K562 (cell line): ENCODE measurements around the gene MIEF1. TPM values are rescaled to one million over a fixed set of nuclear protein-coding genes. Genes with fewer than 3 reads are reported as not detected.

Experiments used
- ARID1B ChIP-seq: fragments of 450-650 bp; IDR thresholded peaks from 2 replicates; pipeline ENCODE4 v1.6.1; 2016; ENCODE audit warnings: antibody characterized with exemption, mild to moderate bottlenecking, inconsistent platforms
- E2F5 ChIP-seq: sonication (generic); formaldehyde crosslinking; IDR thresholded peaks from 2 replicates; pipeline ENCODE4 v1.8.0; 2022; ENCODE audit warnings: mild to moderate bottlenecking, missing genetic modification reagents
- FOXP1 ChIP-seq: sonication (generic); formaldehyde crosslinking; IDR thresholded peaks from 2 replicates; pipeline ENCODE4 v1.8.0; 2022; ENCODE audit warnings: mild to moderate bottlenecking, missing genetic modification reagents
- ID3 ChIP-seq, 2 experiments: fragments of 250-450 bp in 1 of 2; fragments of 450-650 bp in 1 of 2; sonication (Bioruptor Pico) in 1 of 2; IDR thresholded peaks; 2 replicates each; pipeline versions ENCODE4 v1.6.1 to v1.8.0; 2016 to 2021; ENCODE audit warnings: mild to moderate bottlenecking in 2 of 2, moderate library complexity in 2 of 2, missing compliant biosample characterization in 1 of 2, missing genetic modification characterization in 1 of 2
- KLF16 ChIP-seq: IDR thresholded peaks from 2 replicates; pipeline ENCODE4 v1.6.1; 2016; ENCODE audit warnings: antibody characterized with exemption
- NFYB ChIP-seq: IDR thresholded peaks from 2 replicates; pipeline ENCODE4 v1.6.1; 2011; ENCODE audit warnings: mild to moderate bottlenecking, moderate library complexity; ENCODE audit not compliant: insufficient read length; ENCODE audit errors: extremely low read depth
- NR1H2 ChIP-seq: sonication (generic); formaldehyde crosslinking; IDR thresholded peaks from 2 replicates; pipeline ENCODE4 v1.4.0; 2020; ENCODE audit warnings: mild to moderate bottlenecking, missing genetic modification reagents
- NR3C1 ChIP-seq: sonication (generic); formaldehyde crosslinking; IDR thresholded peaks from 2 replicates; pipeline ENCODE4 v1.8.1; 2022; ENCODE audit warnings: missing genetic modification reagents
- RAD21 ChIP-seq, 2 experiments: fragments of 250-450 bp in 1 of 2; fragments of 450-650 bp in 1 of 2; sonication (Bioruptor Pico) in 1 of 2; formaldehyde crosslinking in 1 of 2; IDR thresholded peaks in 1 of 2; conservative IDR thresholded peaks in 1 of 2; 2 replicates each; pipeline versions ENCODE4 v1.4.0 to v1.8.0; 2020 to 2022; ENCODE audit warnings: mild to moderate bottlenecking in 2 of 2, moderate library complexity in 1 of 2
- RBM39 ChIP-seq: fragments of 200-400 bp; formaldehyde crosslinking; optimal IDR thresholded peaks from 2 replicates; pipeline ENCODE3; 2018; ENCODE audit warnings: low read depth, low read length
- SMARCE1 ChIP-seq: fragments of 450-650 bp; IDR thresholded peaks from 2 replicates; pipeline ENCODE4 v1.7.1; 2016; ENCODE audit warnings: mild to moderate bottlenecking
- SPI1 ChIP-seq: IDR thresholded peaks from 2 replicates; pipeline ENCODE4 v1.6.1; 2011; ENCODE audit warnings: low read depth, low read length, control low read depth, borderline replicate concordance
- TRIM24 ChIP-seq, 2 experiments: fragments of 450-650 bp; IDR thresholded peaks; 2 replicates each; pipeline ENCODE4 v1.6.1; 2016
- WHSC1 ChIP-seq: IDR thresholded peaks from one replicate; pipeline ENCODE4 v1.6.1; 2012; ENCODE audit warnings: low read length, control low read depth, inconsistent platforms
- polyA plus RNA-seq, 8 experiments: library from polyadenylated mRNA; depleted of rRNA in 4 of 8; stranded (reverse) in 5 of 8; unstranded in 3 of 8; fragments of >200 nt; fragmentation: Nextera tagmentation in 2 of 8; fragmentation: Illumina TruSeq in 1 of 8; extraction: Ambion mirVana in 2 of 8; extraction: Trizol in 1 of 8; gene quantifications; 2 replicates each; pipeline versions ENCODE4 v1.2.1 to v1.2.3, GENCODE V29; 2011 to 2014; ENCODE audit warnings: inconsistent platforms in 1 of 8, missing spikeins in 1 of 8
- total RNA-seq, 7 experiments: library from RNA; depleted of rRNA in 6 of 7; stranded (reverse); fragments of >200 nt in 6 of 7; fragmentation: Illumina TruSeq in 2 of 7; extraction: Trizol in 2 of 7; gene quantifications; 2 replicates each; pipeline versions ENCODE4 v1.2.1 to v1.2.3, GENCODE V29; 2011 to 2021; ENCODE audit warnings: low replicate concordance in 1 of 7
- TF ChIP-seq, protein P1 (sequence below): fragments of 200-600 bp; sonication (generic); IDR thresholded peaks from one replicate; pipeline ENCODE4 v1.6.1; 2012; ENCODE audit warnings: mild to moderate bottlenecking, low read depth, low read length, inconsistent platforms
- TF ChIP-seq, protein P2 (sequence below): fragments of 250-450 bp; sonication (Bioruptor Pico); IDR thresholded peaks from 2 replicates; pipeline ENCODE4 v1.8.0; 2021; ENCODE audit warnings: borderline replicate concordance, mild to moderate bottlenecking, moderate library complexity; ENCODE audit not compliant: poor library complexity, severe bottlenecking

The MIEF1 gene
- total and polyA plus RNA-seq, 9 of the 15 experiments (the other 6 are each of a cell fraction or from before 2014, with no cell fraction given): 10.9 to 51.8 (median 25.5) TPM

GRCh38 chr22:39488563-39489083, 13.5 kb upstream of the MIEF1 start (continued):
- TF ChIP-seq, protein P1, sequence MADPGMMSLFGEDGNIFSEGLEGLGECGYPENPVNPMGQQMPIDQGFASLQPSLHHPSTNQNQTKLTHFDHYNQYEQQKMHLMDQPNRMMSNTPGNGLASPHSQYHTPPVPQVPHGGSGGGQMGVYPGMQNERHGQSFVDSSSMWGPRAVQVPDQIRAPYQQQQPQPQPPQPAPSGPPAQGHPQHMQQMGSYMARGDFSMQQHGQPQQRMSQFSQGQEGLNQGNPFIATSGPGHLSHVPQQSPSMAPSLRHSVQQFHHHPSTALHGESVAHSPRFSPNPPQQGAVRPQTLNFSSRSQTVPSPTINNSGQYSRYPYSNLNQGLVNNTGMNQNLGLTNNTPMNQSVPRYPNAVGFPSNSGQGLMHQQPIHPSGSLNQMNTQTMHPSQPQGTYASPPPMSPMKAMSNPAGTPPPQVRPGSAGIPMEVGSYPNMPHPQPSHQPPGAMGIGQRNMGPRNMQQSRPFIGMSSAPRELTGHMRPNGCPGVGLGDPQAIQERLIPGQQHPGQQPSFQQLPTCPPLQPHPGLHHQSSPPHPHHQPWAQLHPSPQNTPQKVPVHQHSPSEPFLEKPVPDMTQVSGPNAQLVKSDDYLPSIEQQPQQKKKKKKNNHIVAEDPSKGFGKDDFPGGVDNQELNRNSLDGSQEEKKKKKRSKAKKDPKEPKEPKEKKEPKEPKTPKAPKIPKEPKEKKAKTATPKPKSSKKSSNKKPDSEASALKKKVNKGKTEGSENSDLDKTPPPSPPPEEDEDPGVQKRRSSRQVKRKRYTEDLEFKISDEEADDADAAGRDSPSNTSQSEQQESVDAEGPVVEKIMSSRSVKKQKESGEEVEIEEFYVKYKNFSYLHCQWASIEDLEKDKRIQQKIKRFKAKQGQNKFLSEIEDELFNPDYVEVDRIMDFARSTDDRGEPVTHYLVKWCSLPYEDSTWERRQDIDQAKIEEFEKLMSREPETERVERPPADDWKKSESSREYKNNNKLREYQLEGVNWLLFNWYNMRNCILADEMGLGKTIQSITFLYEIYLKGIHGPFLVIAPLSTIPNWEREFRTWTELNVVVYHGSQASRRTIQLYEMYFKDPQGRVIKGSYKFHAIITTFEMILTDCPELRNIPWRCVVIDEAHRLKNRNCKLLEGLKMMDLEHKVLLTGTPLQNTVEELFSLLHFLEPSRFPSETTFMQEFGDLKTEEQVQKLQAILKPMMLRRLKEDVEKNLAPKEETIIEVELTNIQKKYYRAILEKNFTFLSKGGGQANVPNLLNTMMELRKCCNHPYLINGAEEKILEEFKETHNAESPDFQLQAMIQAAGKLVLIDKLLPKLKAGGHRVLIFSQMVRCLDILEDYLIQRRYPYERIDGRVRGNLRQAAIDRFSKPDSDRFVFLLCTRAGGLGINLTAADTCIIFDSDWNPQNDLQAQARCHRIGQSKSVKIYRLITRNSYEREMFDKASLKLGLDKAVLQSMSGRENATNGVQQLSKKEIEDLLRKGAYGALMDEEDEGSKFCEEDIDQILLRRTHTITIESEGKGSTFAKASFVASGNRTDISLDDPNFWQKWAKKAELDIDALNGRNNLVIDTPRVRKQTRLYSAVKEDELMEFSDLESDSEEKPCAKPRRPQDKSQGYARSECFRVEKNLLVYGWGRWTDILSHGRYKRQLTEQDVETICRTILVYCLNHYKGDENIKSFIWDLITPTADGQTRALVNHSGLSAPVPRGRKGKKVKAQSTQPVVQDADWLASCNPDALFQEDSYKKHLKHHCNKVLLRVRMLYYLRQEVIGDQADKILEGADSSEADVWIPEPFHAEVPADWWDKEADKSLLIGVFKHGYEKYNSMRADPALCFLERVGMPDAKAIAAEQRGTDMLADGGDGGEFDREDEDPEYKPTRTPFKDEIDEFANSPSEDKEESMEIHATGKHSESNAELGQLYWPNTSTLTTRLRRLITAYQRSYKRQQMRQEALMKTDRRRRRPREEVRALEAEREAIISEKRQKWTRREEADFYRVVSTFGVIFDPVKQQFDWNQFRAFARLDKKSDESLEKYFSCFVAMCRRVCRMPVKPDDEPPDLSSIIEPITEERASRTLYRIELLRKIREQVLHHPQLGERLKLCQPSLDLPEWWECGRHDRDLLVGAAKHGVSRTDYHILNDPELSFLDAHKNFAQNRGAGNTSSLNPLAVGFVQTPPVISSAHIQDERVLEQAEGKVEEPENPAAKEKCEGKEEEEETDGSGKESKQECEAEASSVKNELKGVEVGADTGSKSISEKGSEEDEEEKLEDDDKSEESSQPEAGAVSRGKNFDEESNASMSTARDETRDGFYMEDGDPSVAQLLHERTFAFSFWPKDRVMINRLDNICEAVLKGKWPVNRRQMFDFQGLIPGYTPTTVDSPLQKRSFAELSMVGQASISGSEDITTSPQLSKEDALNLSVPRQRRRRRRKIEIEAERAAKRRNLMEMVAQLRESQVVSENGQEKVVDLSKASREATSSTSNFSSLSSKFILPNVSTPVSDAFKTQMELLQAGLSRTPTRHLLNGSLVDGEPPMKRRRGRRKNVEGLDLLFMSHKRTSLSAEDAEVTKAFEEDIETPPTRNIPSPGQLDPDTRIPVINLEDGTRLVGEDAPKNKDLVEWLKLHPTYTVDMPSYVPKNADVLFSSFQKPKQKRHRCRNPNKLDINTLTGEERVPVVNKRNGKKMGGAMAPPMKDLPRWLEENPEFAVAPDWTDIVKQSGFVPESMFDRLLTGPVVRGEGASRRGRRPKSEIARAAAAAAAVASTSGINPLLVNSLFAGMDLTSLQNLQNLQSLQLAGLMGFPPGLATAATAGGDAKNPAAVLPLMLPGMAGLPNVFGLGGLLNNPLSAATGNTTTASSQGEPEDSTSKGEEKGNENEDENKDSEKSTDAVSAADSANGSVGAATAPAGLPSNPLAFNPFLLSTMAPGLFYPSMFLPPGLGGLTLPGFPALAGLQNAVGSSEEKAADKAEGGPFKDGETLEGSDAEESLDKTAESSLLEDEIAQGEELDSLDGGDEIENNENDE: no peak
- TF ChIP-seq ARID1B (peak; percentile 49), WHSC1 (no peak), NR1H2 (CRISPR knock-in tag) (no peak), TRIM24 (IDR thresholded peaks at IDR 0.05) (no peak), E2F5 (CRISPR knock-in tag) (no peak), FOXP1 (no peak), SPI1 (peak; percentile 1; the same call in 1 of the 2 replicates), NFYB (no peak), SMARCE1 (no peak), RBM39 (no peak), RAD21 (CRISPR knock-in tag; conservative IDR thresholded peaks at IDR 0.05 in 1 of 2, IDR thresholded peaks at IDR 0.05 in 1 of 2) (no peak), NR3C1 (CRISPR knock-in tag) (no peak), KLF16 (peak; percentile 7; the same call in 1 of the 2 replicates), ID3 (CRISPR knock-in tag; IDR thresholded peaks at IDR 0.05) (no peak), ID3 (tag; IDR thresholded peaks at IDR 0.05) (no peak)
- TF ChIP-seq, protein P2, sequence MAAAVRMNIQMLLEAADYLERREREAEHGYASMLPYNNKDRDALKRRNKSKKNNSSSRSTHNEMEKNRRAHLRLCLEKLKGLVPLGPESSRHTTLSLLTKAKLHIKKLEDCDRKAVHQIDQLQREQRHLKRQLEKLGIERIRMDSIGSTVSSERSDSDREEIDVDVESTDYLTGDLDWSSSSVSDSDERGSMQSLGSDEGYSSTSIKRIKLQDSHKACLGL (CRISPR knock-in tag): no peak
